ENCODE data around the gene CHD3.
A peak's percentile ranks its signal among the peaks of the same experiment; 100 is the strongest.

Gene CHD3

GRCh38 chr17:7927596-7927995 lies 39.0 kb downstream of the CHD3 start:
- H3K4me1 Mint-ChIP-seq: peaks cover 29% of the 10 kb centered on the region
- no peaks in the 10 kb centered on the region for H3K9me3 Mint-ChIP-seq
- no peak overlapping the region for H3K4me3 Mint-ChIP-seq
- peak overlapping the region; percentile 46 for H3K27ac Mint-ChIP-seq
- H3K36me3 Mint-ChIP-seq: no peaks in the 10 kb centered on the region
- no peaks in the 10 kb centered on the region for H3K27me3 Mint-ChIP-seq

GRCh38 chr17:7929158-7930023 lies 40.8 kb downstream of the CHD3 start, which contains the start of gene KCNAB3:
Gene KCNAB3 (minus strand): TSS chr17:7929856. CDS start chr17:7929435, 421 bp downstream.
- peaks cover 42% of the 10 kb centered on the region for H3K4me1 Mint-ChIP-seq
- H3K4me3 Mint-ChIP-seq: peak within 1 kb of the TSS; percentile 97
- no peak within 1 kb of the TSS for H3K27ac Mint-ChIP-seq
- no peaks in the 10 kb centered on the region for H3K27me3 Mint-ChIP-seq
- no peaks in the 10 kb centered on the region for H3K9me3 Mint-ChIP-seq
- no peaks in the 10 kb centered on the region for H3K36me3 Mint-ChIP-seq

- peaks cover 53% of the 10 kb centered on the region for H3K4me1 Mint-ChIP-seq
- H3K9me3 Mint-ChIP-seq: no peaks in the 10 kb centered on the region
- H3K27ac Mint-ChIP-seq: peak overlapping the region; percentile 98
- no peaks in the 10 kb centered on the region for H3K36me3 Mint-ChIP-seq
- peak overlapping the region; percentile 97 for H3K4me3 Mint-ChIP-seq
- H3K27me3 Mint-ChIP-seq: no peaks in the 10 kb centered on the region
Measured at GRCh38 chr17:7930841-7931631, 42.4 kb downstream of the CHD3 start.

- peak within 1 kb of the TSS; percentile 97 for H3K4me3 Mint-ChIP-seq
- H3K27ac Mint-ChIP-seq: peak within 1 kb of the TSS; percentile 98
- H3K36me3 Mint-ChIP-seq: peaks cover 2% of the 10 kb centered on the region
- peaks cover 53% of the 10 kb centered on the region for H3K4me1 Mint-ChIP-seq
- H3K27me3 Mint-ChIP-seq: no peaks in the 10 kb centered on the region
- H3K9me3 Mint-ChIP-seq: no peaks in the 10 kb centered on the region
Measured at GRCh38 chr17:7931709-7932482, 43.3 kb downstream of the CHD3 start, which contains the start of the genes CNTROB and TRAPPC1. Gene CNTROB (plus strand): TSS chr17:7932206. CDS start chr17:7933080, 874 bp downstream. Gene TRAPPC1 (minus strand): TSS chr17:7931946. CDS start chr17:7931829, 117 bp downstream.

GRCh38 chr17:7932483-7932891 lies 43.9 kb downstream of the CHD3 start:
- Mint-ChIP-seq H3K27ac (peak overlapping the region; percentile 98), H3K36me3 (peaks cover 4% of the 10 kb centered on the region), H3K9me3 (no peaks in the 10 kb centered on the region), H3K4me3 (peak overlapping the region; percentile 97), H3K4me1 (peaks cover 53% of the 10 kb centered on the region), H3K27me3 (no peaks in the 10 kb centered on the region)

GRCh38 chr17:7932949-7933348 lies 44.4 kb downstream of the CHD3 start:
- Mint-ChIP-seq H3K4me1 (peaks cover 53% of the 10 kb centered on the region), H3K36me3 (peaks cover 4% of the 10 kb centered on the region), H3K9me3 (no peaks in the 10 kb centered on the region), H3K27me3 (no peaks in the 10 kb centered on the region), H3K4me3 (peak overlapping the region; percentile 97), H3K27ac (peak overlapping the region; percentile 85)

- H3K27ac Mint-ChIP-seq: no peak overlapping the region
- peaks cover 40% of the 10 kb centered on the region for H3K4me1 Mint-ChIP-seq
- H3K36me3 Mint-ChIP-seq: peaks cover 12% of the 10 kb centered on the region
- no peak overlapping the region for H3K4me3 Mint-ChIP-seq
- no peaks in the 10 kb centered on the region for H3K9me3 Mint-ChIP-seq
- H3K27me3 Mint-ChIP-seq: no peaks in the 10 kb centered on the region
Measured at GRCh38 chr17:7935859-7936258, 47.3 kb downstream of the CHD3 start.

- H3K4me1 Mint-ChIP-seq: peaks cover 4% of the 10 kb centered on the region
- H3K27me3 Mint-ChIP-seq: no peaks in the 10 kb centered on the region
- no peak overlapping the region for H3K4me3 Mint-ChIP-seq
- no peak overlapping the region for H3K27ac Mint-ChIP-seq
- no peaks in the 10 kb centered on the region for H3K9me3 Mint-ChIP-seq
- H3K36me3 Mint-ChIP-seq: peaks cover 16% of the 10 kb centered on the region
Measured at GRCh38 chr17:7940034-7940433, 51.4 kb downstream of the CHD3 start.

- Mint-ChIP-seq H3K4me1 (no peaks in the 10 kb centered on the region), H3K27me3 (no peaks in the 10 kb centered on the region), H3K4me3 (no peak overlapping the region), H3K9me3 (no peaks in the 10 kb centered on the region), H3K36me3 (peaks cover 16% of the 10 kb centered on the region), H3K27ac (peak overlapping the region; percentile 27)
Measured at GRCh38 chr17:7940743-7941142, 52.2 kb downstream of the CHD3 start.

GRCh38 chr17:7943291-7943690 lies 54.7 kb downstream of the CHD3 start:
- Mint-ChIP-seq H3K4me1 (no peaks in the 10 kb centered on the region), H3K9me3 (no peaks in the 10 kb centered on the region), H3K4me3 (no peak overlapping the region), H3K27ac (no peak overlapping the region), H3K36me3 (peaks cover 17% of the 10 kb centered on the region), H3K27me3 (no peaks in the 10 kb centered on the region)

GRCh38 chr17:7944326-7944725 lies 55.7 kb downstream of the CHD3 start:
- no peaks in the 10 kb centered on the region for H3K27me3 Mint-ChIP-seq
- H3K36me3 Mint-ChIP-seq: peaks cover 25% of the 10 kb centered on the region
- H3K27ac Mint-ChIP-seq: no peak overlapping the region
- no peak overlapping the region for H3K4me3 Mint-ChIP-seq
- no peaks in the 10 kb centered on the region for H3K9me3 Mint-ChIP-seq
- H3K4me1 Mint-ChIP-seq: no peaks in the 10 kb centered on the region

- H3K4me3 Mint-ChIP-seq: no peak overlapping the region
- no peaks in the 10 kb centered on the region for H3K9me3 Mint-ChIP-seq
- peaks cover 6% of the 10 kb centered on the region for H3K4me1 Mint-ChIP-seq
- no peaks in the 10 kb centered on the region for H3K27me3 Mint-ChIP-seq
- H3K36me3 Mint-ChIP-seq: peaks cover 21% of the 10 kb centered on the region
- no peak overlapping the region for H3K27ac Mint-ChIP-seq
Measured at GRCh38 chr17:7945651-7946050, 57.1 kb downstream of the CHD3 start.

GRCh38 chr17:7946441-7946840 lies 57.9 kb downstream of the CHD3 start:
- Mint-ChIP-seq H3K27me3 (no peaks in the 10 kb centered on the region), H3K36me3 (peaks cover 18% of the 10 kb centered on the region), H3K4me1 (peaks cover 10% of the 10 kb centered on the region), H3K9me3 (no peaks in the 10 kb centered on the region), H3K27ac (peak overlapping the region; percentile 41), H3K4me3 (no peak overlapping the region)

- Mint-ChIP-seq H3K9me3 (no peaks in the 10 kb centered on the region), H3K4me1 (peaks cover 13% of the 10 kb centered on the region), H3K27ac (no peak overlapping the region), H3K36me3 (peaks cover 18% of the 10 kb centered on the region), H3K4me3 (no peak overlapping the region), H3K27me3 (no peaks in the 10 kb centered on the region)
Measured at GRCh38 chr17:7947651-7948050, 59.1 kb downstream of the CHD3 start.

GRCh38 chr17:7950578-7950977 lies 62.0 kb downstream of the CHD3 start:
- Mint-ChIP-seq H3K4me3 (no peak overlapping the region), H3K9me3 (no peaks in the 10 kb centered on the region), H3K4me1 (peaks cover 13% of the 10 kb centered on the region), H3K27me3 (no peaks in the 10 kb centered on the region), H3K27ac (peak overlapping the region; percentile 10), H3K36me3 (peaks cover 15% of the 10 kb centered on the region)

All from activated naive CD4-positive, alpha-beta T cell treated with anti-CD3 and anti-CD28 coated beads, Interleukin-2, amount 50 U/mL, for 24 hours (primary cell).